Omental fat pad (tissue), 4 donors: Measurements from ENCODE around the gene HBZ. TPM values are rescaled to one million over a fixed set of nuclear protein-coding genes. Genes with fewer than 3 reads are reported as not detected.

Source experiments
- ATAC-seq: fragments of 150-250 bp; one replicate; pipeline ENCODE4 v1.9.1; 2016; ENCODE audit warnings: mild to moderate bottlenecking, moderate library complexity; ENCODE audit not compliant: low FRiP score
- DNase-seq: peaks from one replicate; pipeline ENCODE4 v3.0.0-alpha.2; 2019; ENCODE audit warnings: low spot score
- CTCF ChIP-seq, 3 donors: fragments of 450-650 bp; IDR thresholded peaks; one replicate each; pipeline ENCODE4 v1.5.1; 2016 to 2017; ENCODE audit warnings: antibody characterized with exemption in 3 of 3, mild to moderate bottlenecking in 3 of 3, moderate library complexity in 2 of 3
- total RNA-seq, 4 donors: library from RNA; depleted of rRNA; stranded (reverse); fragments of >200 nt; gene quantifications; one replicate each; pipeline ENCODE4 v1.1.0, GENCODE V29; 2016

The HBZ gene
- total RNA-seq, 4 donors from 2014 or later, result not detected

- no peak for TF ChIP-seq CTCF (IDR thresholded peaks at IDR 0.05)
- ATAC-seq (no peak), DNase-seq (no peak)
These were observed 34.9 kb downstream of the HBZ start for GRCh38 chr16:187330-187729.

- no peak for DNase-seq
These were observed 36.2 kb downstream of the HBZ start for GRCh38 chr16:188674-189073.

GRCh38 chr16:189604-190186 lies 37.3 kb downstream of the HBZ start:
- ATAC-seq, result no peak

More at GRCh38 chr16:188674-189073, 36.2 kb downstream of the HBZ start:
- no peak for TF ChIP-seq CTCF (IDR thresholded peaks at IDR 0.05)
- no peak for ATAC-seq

GRCh38 chr16:191831-192230 lies 39.4 kb downstream of the HBZ start:
- no peak for TF ChIP-seq CTCF (IDR thresholded peaks at IDR 0.05)
- DNase-seq, result no peak
- ATAC-seq, result no peak

More at GRCh38 chr16:189604-190186, 37.3 kb downstream of the HBZ start:
- DNase-seq, result no peak
- no peak for TF ChIP-seq CTCF (IDR thresholded peaks at IDR 0.05)

- no peak for TF ChIP-seq CTCF (IDR thresholded peaks at IDR 0.05)
- DNase-seq (no peak), ATAC-seq (no peak)
These were observed 40.2 kb downstream of the HBZ start for GRCh38 chr16:192686-193085.

- DNase-seq (no peak), ATAC-seq (no peak)
- no peak for TF ChIP-seq CTCF (IDR thresholded peaks at IDR 0.05)
These were observed 41.0 kb downstream of the HBZ start for GRCh38 chr16:193441-193840.

- ATAC-seq (no peak), DNase-seq (no peak)
- no peak for TF ChIP-seq CTCF (IDR thresholded peaks at IDR 0.05)
These were observed 42.1 kb downstream of the HBZ start for GRCh38 chr16:194516-194915.
